ENCODE data around the gene FAM228A.

FAM228A gene

DNA sequence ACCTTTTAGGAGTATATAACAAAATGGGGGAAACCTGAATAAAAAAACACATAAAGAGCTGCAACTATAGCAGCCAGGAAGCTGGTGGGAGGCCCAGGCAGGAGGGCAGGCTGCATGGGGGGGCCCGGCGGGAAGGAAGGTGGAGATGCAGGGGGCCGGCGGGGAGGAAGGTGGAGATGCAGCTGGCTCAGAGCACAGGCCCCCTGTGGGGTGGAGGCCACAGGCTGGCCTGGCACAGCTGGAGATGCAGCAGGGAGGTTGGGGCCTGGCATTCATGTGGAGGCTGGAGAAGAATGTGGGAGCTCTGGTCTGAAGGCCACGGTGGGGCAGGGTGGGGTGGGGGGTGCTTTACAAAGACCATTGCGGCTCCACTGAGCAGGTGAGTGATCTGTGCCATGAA is 31.4 kb downstream of the FAM228A start:
- Histone ChIP-seq H3K27me3 (ENCODE audit: control insufficient read depth in 3 of 3, insufficient read depth in 3 of 3, low read depth in 1 of 3, low read length in 3 of 3) (no peaks in the 10 kb centered on the region), H3K4me2 (ENCODE audit: insufficient read depth, low read length, poor library complexity, severe bottlenecking) (no peak overlapping the region), H2BK5ac (ENCODE audit: low read length) (no peak overlapping the region), H3K23ac (ENCODE audit: low read depth, low read length, poor library complexity) (no peak overlapping the region), H2AK5ac (ENCODE audit: low read depth, low read length) (peak overlapping the region; percentile 51), H2BK15ac (ENCODE audit: low read length) (no peak overlapping the region), H3K4me3 (ENCODE audit: low read length in 2 of 2) (no peak overlapping the region), H4K8ac (ENCODE audit: low read depth, low read length) (no peak overlapping the region), H2BK12ac (ENCODE audit: low read length) (no peak overlapping the region), H4K91ac (ENCODE audit: low read depth, low read length, poor library complexity) (no peak overlapping the region), H2AFZ (ENCODE audit: low read length) (no peak overlapping the region), H3K14ac (ENCODE audit: low read length) (no peak overlapping the region), H3K9ac (ENCODE audit: low read depth, low read length, poor library complexity) (no peak overlapping the region), H3K36me3 (replicated peaks in 1 of 2; ENCODE audit: control insufficient read depth in 2 of 2, insufficient read depth in 2 of 2, low read length in 2 of 2) (peaks cover 0 to 4% of the 10 kb centered on the region in 2 donors), H3K27ac (replicated peaks; ENCODE audit: low read length) (no peak overlapping the region), H3K4me1 (ENCODE audit: control insufficient read depth in 2 of 2, insufficient read depth in 1 of 2, low read depth in 1 of 2, low read length in 2 of 2) (peaks cover 0 to 2% of the 10 kb centered on the region in 2 donors), H2BK120ac (ENCODE audit: low read depth, low read length) (no peak overlapping the region), H3K79me1 (ENCODE audit: low read depth, low read length) (no peaks in the 10 kb centered on the region), H3K9me3 (replicated peaks in 1 of 2; ENCODE audit: control insufficient read depth in 2 of 2, insufficient read depth in 1 of 2, low read depth in 1 of 2, low read length in 2 of 2) (no peaks in the 10 kb centered on the region), H3K18ac (ENCODE audit: low read length) (peak overlapping the region; percentile 49), H3K4ac (ENCODE audit: low read length) (no peak overlapping the region)
- no CpG with 5 or more reads among the region's 6 CpGs for WGBS, 2 donors (ENCODE audit: extremely low coverage in 2 of 2, insufficient read length in 2 of 2, insufficient replicate concordance in 1 of 2)
- DNase-seq (ENCODE audit: low spot score): no peak

DNA sequence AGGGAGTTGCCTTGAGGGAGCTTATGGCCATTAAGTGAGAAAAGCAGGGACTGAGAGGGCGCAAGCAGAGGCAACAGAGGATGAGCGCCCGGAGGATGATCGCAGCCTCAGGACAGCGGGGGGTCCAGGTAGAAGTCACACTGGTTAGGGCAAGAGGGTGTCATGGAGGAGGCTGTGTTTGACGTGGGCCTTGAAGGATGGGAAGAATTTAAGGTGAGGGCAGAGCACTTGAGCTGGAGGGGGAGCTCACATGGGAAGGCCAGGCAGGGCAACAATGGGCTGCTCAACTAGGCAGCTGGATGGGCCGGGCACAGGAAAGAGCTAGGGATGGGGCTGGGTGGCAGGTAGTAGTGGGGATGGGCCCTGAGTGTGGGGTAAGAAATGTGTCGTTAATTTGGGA is 31.9 kb downstream of the FAM228A start:
- Histone ChIP-seq H2BK5ac (ENCODE audit: low read length) (no peak overlapping the region), H3K36me3 (replicated peaks in 1 of 2; ENCODE audit: control insufficient read depth in 2 of 2, insufficient read depth in 2 of 2, low read length in 2 of 2) (peaks cover 0 to 4% of the 10 kb centered on the region in 2 donors), H2BK15ac (ENCODE audit: low read length) (no peak overlapping the region), H3K79me1 (ENCODE audit: low read depth, low read length) (no peaks in the 10 kb centered on the region), H2AFZ (ENCODE audit: low read length) (no peak overlapping the region), H3K4ac (ENCODE audit: low read length) (no peak overlapping the region), H3K4me1 (ENCODE audit: control insufficient read depth in 2 of 2, insufficient read depth in 1 of 2, low read depth in 1 of 2, low read length in 2 of 2) (peaks cover 0 to 2% of the 10 kb centered on the region in 2 donors), H4K91ac (ENCODE audit: low read depth, low read length, poor library complexity) (no peak overlapping the region), H2BK12ac (ENCODE audit: low read length) (no peak overlapping the region), H3K27ac (replicated peaks; ENCODE audit: low read length) (no peak overlapping the region), H3K18ac (ENCODE audit: low read length) (peak overlapping the region; percentile 49), H3K14ac (ENCODE audit: low read length) (no peak overlapping the region), H4K8ac (ENCODE audit: low read depth, low read length) (no peak overlapping the region), H3K4me3 (ENCODE audit: low read length in 2 of 2) (no peak overlapping the region), H3K27me3 (ENCODE audit: control insufficient read depth in 3 of 3, insufficient read depth in 3 of 3, low read depth in 1 of 3, low read length in 3 of 3) (no peaks in the 10 kb centered on the region), H3K9me3 (replicated peaks in 1 of 2; ENCODE audit: control insufficient read depth in 2 of 2, insufficient read depth in 1 of 2, low read depth in 1 of 2, low read length in 2 of 2) (no peaks in the 10 kb centered on the region), H3K4me2 (ENCODE audit: insufficient read depth, low read length, poor library complexity, severe bottlenecking) (no peak overlapping the region), H2BK120ac (ENCODE audit: low read depth, low read length) (no peak overlapping the region), H3K9ac (ENCODE audit: low read depth, low read length, poor library complexity) (no peak overlapping the region), H2AK5ac (ENCODE audit: low read depth, low read length) (peak overlapping the region; percentile 51), H3K23ac (ENCODE audit: low read depth, low read length, poor library complexity) (no peak overlapping the region)
- no peak for DNase-seq (ENCODE audit: low spot score)
- no CpG with 5 or more reads among the region's 8 CpGs for WGBS, 2 donors (ENCODE audit: extremely low coverage in 2 of 2, insufficient read length in 2 of 2, insufficient replicate concordance in 1 of 2)

DNA sequence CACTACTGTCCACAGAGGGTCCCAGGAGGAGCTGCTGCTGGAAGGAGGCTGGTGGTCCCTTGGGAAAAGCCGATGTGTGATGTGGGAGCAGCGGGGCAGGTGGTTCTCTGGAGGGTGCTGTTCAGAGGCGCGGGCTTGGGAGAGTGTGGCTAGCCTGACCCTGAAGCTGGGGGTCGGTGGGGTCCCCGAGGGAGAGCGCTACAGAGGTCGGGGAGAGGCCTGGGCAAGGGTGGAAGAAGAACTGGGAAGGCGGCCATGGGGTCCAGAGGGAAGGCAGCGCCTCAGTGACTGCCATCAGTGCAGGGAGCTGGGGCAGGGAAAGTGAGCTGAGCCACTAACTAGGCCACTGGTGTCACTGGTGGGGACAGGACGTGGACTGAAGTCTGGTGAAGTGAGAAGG is 32.5 kb downstream of the FAM228A start:
- no CpG with 5 or more reads among the region's 11 CpGs for WGBS, 2 donors (ENCODE audit: extremely low coverage in 2 of 2, insufficient read length in 2 of 2, insufficient replicate concordance in 1 of 2)
- Histone ChIP-seq H3K27me3 (ENCODE audit: control insufficient read depth in 3 of 3, insufficient read depth in 3 of 3, low read depth in 1 of 3, low read length in 3 of 3) (no peaks in the 10 kb centered on the region), H3K14ac (ENCODE audit: low read length) (peak overlapping the region; percentile 78), H2AFZ (ENCODE audit: low read length) (no peak overlapping the region), H3K18ac (ENCODE audit: low read length) (peak overlapping the region; percentile 60), H3K23ac (ENCODE audit: low read depth, low read length, poor library complexity) (peak overlapping the region; percentile 17), H3K4ac (ENCODE audit: low read length) (no peak overlapping the region), H3K4me2 (ENCODE audit: insufficient read depth, low read length, poor library complexity, severe bottlenecking) (no peak overlapping the region), H3K4me1 (ENCODE audit: control insufficient read depth in 2 of 2, insufficient read depth in 1 of 2, low read depth in 1 of 2, low read length in 2 of 2) (peaks cover 0 to 4% of the 10 kb centered on the region in 2 donors), H4K91ac (ENCODE audit: low read depth, low read length, poor library complexity) (no peak overlapping the region), H3K9ac (ENCODE audit: low read depth, low read length, poor library complexity) (peak overlapping the region; percentile 15), H3K36me3 (replicated peaks in 1 of 2; ENCODE audit: control insufficient read depth in 2 of 2, insufficient read depth in 2 of 2, low read length in 2 of 2) (peaks cover 0 to 4% of the 10 kb centered on the region in 2 donors), H3K4me3 (ENCODE audit: low read length in 2 of 2) (no peak overlapping the region), H3K27ac (replicated peaks; ENCODE audit: low read length) (no peak overlapping the region), H3K9me3 (replicated peaks in 1 of 2; ENCODE audit: control insufficient read depth in 2 of 2, insufficient read depth in 1 of 2, low read depth in 1 of 2, low read length in 2 of 2) (no peaks in the 10 kb centered on the region), H2BK12ac (ENCODE audit: low read length) (no peak overlapping the region), H4K8ac (ENCODE audit: low read depth, low read length) (no peak overlapping the region), H2BK120ac (ENCODE audit: low read depth, low read length) (no peak overlapping the region), H2AK5ac (ENCODE audit: low read depth, low read length) (no peak overlapping the region), H2BK5ac (ENCODE audit: low read length) (no peak overlapping the region), H2BK15ac (ENCODE audit: low read length) (no peak overlapping the region), H3K79me1 (ENCODE audit: low read depth, low read length) (no peaks in the 10 kb centered on the region)
- DNase-seq (ENCODE audit: low spot score): no peak

- no peak for DNase-seq (ENCODE audit: low spot score)
- Histone ChIP-seq H3K79me1 (ENCODE audit: low read depth, low read length) (peaks cover 1% of the 10 kb centered on the region), H2AK5ac (ENCODE audit: low read depth, low read length) (peak overlapping the region; percentile 46), H4K8ac (ENCODE audit: low read depth, low read length) (no peak overlapping the region), H3K14ac (ENCODE audit: low read length) (no peak overlapping the region), H3K18ac (ENCODE audit: low read length) (peak overlapping the region; percentile 42), H2BK12ac (ENCODE audit: low read length) (no peak overlapping the region), H2AFZ (ENCODE audit: low read length) (no peak overlapping the region), H3K9me3 (replicated peaks in 1 of 2; ENCODE audit: control insufficient read depth in 2 of 2, insufficient read depth in 1 of 2, low read depth in 1 of 2, low read length in 2 of 2) (no peaks in the 10 kb centered on the region), H3K27ac (replicated peaks; ENCODE audit: low read length) (no peak overlapping the region), H3K36me3 (replicated peaks in 1 of 2; ENCODE audit: control insufficient read depth in 2 of 2, insufficient read depth in 2 of 2, low read length in 2 of 2) (peaks cover 0 to 4% of the 10 kb centered on the region in 2 donors), H2BK5ac (ENCODE audit: low read length) (no peak overlapping the region), H3K9ac (ENCODE audit: low read depth, low read length, poor library complexity) (no peak overlapping the region), H3K23ac (ENCODE audit: low read depth, low read length, poor library complexity) (no peak overlapping the region), H3K27me3 (ENCODE audit: control insufficient read depth in 3 of 3, insufficient read depth in 3 of 3, low read depth in 1 of 3, low read length in 3 of 3) (no peaks in the 10 kb centered on the region), H3K4ac (ENCODE audit: low read length) (no peak overlapping the region), H2BK15ac (ENCODE audit: low read length) (no peak overlapping the region), H3K4me3 (ENCODE audit: low read length in 2 of 2) (no peak overlapping the region), H3K4me1 (ENCODE audit: control insufficient read depth in 2 of 2, insufficient read depth in 1 of 2, low read depth in 1 of 2, low read length in 2 of 2) (peaks cover 0 to 4% of the 10 kb centered on the region in 2 donors), H4K91ac (ENCODE audit: low read depth, low read length, poor library complexity) (no peak overlapping the region), H2BK120ac (ENCODE audit: low read depth, low read length) (no peak overlapping the region), H3K4me2 (ENCODE audit: insufficient read depth, low read length, poor library complexity, severe bottlenecking) (no peak overlapping the region)
- no CpG with 5 or more reads among the region's 16 CpGs for WGBS, 2 donors (ENCODE audit: extremely low coverage in 2 of 2, insufficient read length in 2 of 2, insufficient replicate concordance in 1 of 2)
Observed at GRCh38 chr2:24208490-24208889, 33.6 kb downstream of the FAM228A start.
